Measurements from ENCODE around the gene CDK18.

CDK18 gene

GRCh38 chr1:205563927-205564441 is 59.5 kb downstream of the CDK18 start:
- in situ Hi-C loops (cut with HindIII; ENCODE audit: low sequenced_read_pairs): no loop called here

- in situ Hi-C loops (cut with HindIII; ENCODE audit: low sequenced_read_pairs): no loop called here
Measured at GRCh38 chr1:205565799-205566198, 61.3 kb downstream of the CDK18 start.

GRCh38 chr1:205567716-205568115 is 63.2 kb downstream of the CDK18 start:
- in situ Hi-C loops (cut with HindIII; ENCODE audit: low sequenced_read_pairs): no loop called here

- in situ Hi-C loops (cut with HindIII; ENCODE audit: low sequenced_read_pairs): no loop called here
Measured at GRCh38 chr1:205568135-205568468, 63.6 kb downstream of the CDK18 start.

DNA sequence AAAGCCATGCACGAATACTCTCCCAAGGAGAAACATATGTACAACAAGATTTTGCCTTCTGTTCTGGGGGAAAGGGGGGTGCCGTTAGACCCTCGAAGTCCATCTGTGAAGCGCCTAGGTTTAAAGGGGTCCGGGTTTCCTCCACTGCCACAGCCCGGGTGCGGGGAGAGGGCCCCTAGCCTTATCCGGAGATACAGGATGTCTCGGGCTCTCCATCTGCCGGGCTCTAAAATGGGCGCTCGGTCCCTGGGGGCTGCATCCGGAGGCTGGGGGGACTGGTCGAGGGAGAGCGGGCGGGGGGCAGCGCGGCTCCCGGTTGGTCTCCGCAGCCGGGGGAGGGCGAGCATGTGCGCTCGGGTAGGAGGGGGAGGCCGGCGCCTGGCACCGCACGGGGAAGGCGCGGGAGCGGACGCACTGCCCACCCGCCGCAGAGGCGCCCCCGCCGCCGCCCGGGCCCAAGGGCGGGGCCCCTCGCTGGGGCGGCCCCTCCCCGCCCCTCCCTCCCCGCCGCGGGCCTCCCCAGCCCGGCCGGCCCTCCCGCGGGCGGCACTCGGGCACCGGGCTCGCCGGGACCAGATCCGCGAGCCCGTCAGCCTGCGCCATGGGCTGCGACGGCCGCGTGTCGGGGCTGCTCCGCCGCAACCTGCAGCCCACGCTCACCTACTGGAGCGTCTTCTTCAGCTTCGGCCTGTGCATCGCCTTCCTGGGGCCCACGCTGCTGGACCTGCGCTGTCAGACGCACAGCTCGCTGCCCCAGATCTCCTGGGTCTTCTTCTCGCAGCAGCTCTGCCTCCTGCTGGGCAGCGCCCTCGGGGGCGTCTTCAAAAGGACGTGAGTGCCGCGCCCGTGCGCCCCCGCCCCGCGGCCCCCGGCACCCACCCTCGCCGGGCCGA is 64.2 kb downstream of the CDK18 start:
- in situ Hi-C loops (cut with HindIII; ENCODE audit: low sequenced_read_pairs): no loop called here

DNA sequence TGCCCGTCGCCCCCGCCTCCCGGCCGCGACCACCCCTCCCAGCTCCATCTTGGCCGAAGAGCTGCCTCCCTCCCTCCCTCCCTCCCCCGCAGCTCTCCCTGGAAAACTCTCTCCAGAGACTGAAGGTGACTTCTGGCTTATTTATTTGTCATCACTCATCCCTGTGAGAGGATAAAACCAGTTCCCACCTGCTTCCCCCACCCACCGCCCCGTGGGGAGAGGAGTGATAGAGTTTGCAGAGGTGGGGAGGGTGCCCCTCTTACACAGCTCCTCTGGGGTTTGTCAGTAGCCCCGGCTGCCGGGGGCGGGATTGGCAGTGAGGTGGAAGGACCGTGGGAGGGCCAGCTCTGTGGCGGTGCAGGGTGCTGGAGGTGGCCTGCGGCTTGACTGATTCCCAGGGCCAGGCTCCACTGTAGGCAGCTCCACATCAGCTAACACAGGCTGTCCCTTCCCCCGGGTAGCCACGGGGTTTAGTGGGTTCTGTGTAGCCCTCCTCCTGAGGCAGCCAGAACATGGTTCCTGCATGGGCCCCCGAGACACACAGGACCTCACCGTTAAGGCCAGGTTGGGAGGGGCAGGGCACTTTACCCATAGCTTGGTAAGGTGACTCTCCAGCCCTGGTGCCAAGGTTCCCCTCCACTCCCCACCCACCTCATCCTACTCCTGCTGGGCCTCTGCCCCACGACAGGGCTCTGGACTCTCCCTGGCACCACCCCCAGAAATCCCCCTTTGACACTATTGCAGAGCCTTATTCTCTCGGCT is 65.1 kb downstream of the CDK18 start:
- in situ Hi-C loops (cut with HindIII; ENCODE audit: low sequenced_read_pairs): no loop called here

DNA sequence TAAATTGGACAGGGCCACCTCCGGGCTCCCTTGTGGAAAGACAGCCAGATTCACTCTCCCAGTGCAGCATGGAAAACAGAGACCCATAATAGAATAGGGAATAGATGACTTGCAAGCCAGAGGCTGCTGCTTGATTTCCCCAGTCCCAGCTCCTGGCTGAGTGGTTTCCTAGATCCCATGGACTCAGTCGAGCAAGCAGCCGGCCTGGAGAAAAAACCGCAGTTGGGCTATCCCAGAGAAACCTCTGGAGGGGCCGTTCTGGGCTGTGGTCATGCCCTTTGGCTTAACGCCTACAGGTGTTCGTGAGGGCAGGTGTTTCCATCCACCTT is 65.7 kb downstream of the CDK18 start:
- in situ Hi-C loops (cut with HindIII; ENCODE audit: low sequenced_read_pairs): no loop called here

- in situ Hi-C loops (cut with HindIII; ENCODE audit: low sequenced_read_pairs): no loop called here
Measured at GRCh38 chr1:205570796-205571537, 66.5 kb downstream of the CDK18 start.

GRCh38 chr1:205571747-205572146 is 67.3 kb downstream of the CDK18 start:
- in situ Hi-C loops (cut with HindIII; ENCODE audit: low sequenced_read_pairs): no loop called here

DNA sequence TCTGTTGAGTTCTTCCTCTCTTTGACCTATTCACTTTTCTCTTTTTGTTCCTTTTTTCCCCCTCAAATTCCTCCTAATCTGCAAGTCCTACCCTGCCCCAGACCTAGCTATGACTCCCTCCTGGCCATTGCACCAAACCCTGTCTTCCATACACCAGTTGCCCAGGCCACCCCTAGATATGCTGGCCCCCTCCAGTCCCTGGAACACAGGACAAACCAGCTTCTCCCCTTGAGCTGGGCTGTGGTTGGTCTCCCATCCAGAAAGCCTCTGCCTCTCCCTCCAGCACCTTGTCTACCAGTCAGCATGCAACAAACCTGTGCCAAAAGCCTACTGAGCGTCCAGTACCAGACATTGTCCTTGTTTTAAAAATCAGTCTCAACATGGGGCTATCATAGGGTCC is 68.0 kb downstream of the CDK18 start:
- in situ Hi-C loops (cut with HindIII; ENCODE audit: low sequenced_read_pairs): no loop called here

DNA sequence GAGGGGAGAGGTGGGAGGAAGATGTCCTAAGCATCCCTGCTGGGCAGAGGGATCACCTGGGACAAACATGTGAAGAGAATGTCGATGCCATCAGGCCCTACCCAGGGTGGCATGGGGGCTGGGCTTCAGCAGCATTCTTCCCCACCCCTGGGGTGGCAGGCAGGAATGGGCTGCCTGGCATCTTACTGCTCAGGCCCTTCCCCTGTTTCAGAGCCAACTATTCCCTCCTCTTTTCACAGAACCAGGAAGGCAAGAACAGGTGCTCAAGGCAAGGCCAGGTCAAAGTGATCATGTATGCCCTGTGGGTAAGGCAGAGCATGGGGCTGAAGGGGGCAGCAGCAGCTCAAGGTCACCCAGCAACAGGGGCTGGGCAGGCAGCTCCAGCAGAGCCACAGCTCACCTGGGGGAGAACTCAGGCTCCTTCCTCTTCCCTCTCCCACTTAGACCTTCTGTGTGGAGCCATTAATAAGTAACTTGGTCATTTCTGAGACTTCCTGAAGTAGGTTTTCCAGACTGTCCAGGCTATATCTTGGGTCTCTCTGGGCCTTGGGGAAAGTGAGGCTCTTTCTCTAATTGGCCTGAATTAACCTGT is 70.9 kb downstream of the CDK18 start:
- in situ Hi-C loops (cut with HindIII; ENCODE audit: low sequenced_read_pairs): no loop called here

DNA sequence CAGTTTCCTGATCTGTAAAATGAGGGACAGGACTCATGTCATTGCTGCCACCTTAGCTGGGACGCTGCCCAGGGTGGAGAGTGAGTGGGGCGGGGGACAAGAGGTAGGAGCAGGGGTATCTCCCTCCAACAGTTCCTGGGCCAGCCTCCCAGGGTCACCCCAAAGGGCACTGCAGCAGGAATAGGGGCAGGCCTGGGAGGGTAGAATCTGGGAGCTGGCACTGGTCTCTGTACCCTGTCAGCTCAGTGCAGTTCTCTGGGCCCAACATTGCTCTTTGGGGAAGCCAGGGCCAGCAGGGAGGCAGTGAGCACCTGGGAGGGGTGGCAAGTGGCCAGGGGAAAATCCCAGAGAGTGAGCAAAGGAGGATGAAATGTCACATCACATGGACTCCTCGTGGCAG is 71.5 kb downstream of the CDK18 start:
- in situ Hi-C loops (cut with HindIII; ENCODE audit: low sequenced_read_pairs): no loop called here

GRCh38 chr1:205576805-205577761 is 72.6 kb downstream of the CDK18 start:
- in situ Hi-C loops (cut with HindIII; ENCODE audit: low sequenced_read_pairs): no loop called here

DNA sequence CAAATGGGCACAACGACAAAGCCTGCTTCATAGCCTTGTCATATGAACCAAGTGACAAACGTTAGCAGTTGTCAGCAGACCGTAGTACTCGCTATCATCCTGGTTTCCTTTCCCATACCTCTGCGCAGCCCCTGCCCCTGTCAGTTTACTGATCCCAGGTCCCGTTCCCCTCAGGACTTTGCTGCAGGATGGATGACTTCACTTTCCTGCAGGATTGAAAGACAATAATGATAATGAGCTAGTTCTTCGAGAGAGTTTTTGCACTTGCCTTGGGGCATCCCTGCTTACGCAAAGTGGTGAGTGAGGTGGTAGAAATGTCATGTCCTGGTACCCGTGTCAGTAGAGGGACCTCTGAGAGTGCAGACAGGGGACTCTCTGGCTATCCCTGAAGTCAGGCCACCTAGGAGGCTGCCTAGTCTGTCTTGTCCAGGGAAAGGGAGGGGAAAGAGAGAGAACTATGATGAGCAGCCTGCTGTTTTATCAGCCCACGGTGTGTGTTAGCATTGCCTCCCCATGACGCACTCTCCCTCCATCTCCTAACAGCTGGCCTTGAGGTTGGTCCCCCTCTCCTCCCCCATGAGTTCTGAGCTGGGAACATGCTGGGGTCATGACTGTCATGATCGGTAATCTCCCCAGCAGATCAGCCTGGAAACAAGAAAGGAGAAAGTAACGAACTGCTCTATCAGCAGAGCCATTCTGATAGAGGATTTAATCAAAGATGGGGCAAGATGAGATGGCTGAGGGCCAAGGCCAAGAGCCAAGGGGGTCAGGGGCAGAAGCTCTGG is 73.6 kb downstream of the CDK18 start:
- in situ Hi-C loops (cut with HindIII; ENCODE audit: low sequenced_read_pairs): no loop called here

- in situ Hi-C loops (cut with HindIII; ENCODE audit: low sequenced_read_pairs): no loop called here
Measured at GRCh38 chr1:205578780-205579571, 74.5 kb downstream of the CDK18 start.

DNA sequence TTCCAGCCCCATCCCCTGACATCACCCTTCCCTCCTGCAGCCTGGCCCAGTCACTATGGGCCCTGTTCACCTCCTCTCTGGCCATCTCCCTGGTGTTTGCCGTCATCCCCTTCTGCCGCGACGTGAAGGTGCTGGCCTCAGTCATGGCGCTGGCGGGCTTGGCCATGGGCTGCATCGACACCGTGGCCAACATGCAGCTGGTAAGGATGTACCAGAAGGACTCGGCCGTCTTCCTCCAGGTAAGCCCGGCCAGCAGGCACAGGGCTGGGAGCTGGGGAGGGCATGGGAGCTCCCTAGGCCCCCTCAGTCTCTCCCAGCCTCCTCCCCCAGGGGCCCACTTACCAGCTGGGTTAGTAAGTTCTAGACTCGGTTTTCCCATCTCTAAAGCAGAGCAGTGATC is 75.2 kb downstream of the CDK18 start:
- in situ Hi-C loops (cut with HindIII; ENCODE audit: low sequenced_read_pairs): no loop called here

DNA sequence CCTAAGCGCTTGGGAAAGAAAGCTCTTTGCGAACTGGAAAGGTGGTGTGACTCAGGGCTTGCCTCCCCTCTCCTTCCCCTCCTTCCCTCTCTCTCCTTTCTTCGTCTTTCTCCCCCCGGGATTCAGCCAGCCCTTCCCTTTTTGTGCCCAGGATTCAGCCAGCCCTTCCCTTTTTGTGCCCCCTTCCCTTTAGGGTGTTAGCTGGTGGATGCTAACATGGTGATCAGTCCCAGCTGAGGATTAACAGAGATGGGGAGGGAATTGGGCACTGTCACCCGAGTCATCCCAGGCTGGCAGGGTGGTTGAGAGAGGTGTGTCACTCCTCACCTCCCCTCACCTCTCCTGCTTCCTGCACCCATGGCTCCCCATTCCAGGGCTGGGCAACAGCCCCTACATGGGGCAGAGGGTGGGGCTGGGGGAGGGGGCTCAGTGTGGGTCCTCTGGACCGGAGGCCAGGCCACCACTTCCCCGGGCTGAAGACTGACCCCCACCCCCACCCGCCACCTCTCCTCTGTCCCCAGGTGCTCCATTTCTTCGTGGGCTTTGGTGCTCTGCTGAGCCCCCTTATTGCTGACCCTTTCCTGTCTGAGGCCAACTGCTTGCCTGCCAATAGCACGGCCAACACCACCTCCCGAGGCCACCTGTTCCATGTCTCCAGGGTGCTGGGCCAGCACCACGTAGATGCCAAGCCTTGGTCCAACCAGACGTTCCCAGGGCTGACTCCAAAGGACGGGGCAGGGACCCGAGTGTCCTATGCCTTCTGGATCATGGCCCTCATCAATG is 75.9 kb downstream of the CDK18 start:
- in situ Hi-C loops (cut with HindIII; ENCODE audit: low sequenced_read_pairs): no loop called here

DNA sequence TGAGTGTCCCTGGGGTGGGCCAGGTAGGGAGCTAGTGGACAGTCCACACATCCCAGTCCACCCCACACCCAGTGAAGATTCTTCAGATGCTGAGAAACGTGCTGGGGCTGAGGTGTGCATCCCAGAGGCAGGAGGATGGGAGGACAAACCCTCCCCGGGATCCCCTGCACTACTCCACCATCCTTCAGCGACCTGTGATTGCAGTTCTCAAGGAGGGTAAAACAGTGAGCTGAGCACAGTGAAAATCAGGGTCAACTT is 76.4 kb downstream of the CDK18 start:
- in situ Hi-C loops (cut with HindIII; ENCODE audit: low sequenced_read_pairs): no loop called here

All from DLD1 (cell line).